HG02623 (cell line): Measurements from ENCODE around the gene DNAJC21.

Source experiments
- ATAC-seq: cut with Tn5 transposase; IDR thresholded peaks from one replicate; pipeline ENCODE4 v1.9.1; 2021; ENCODE audit warnings: moderate library complexity; ENCODE audit not compliant: unreplicated experiment

DNAJC21 gene

DNA sequence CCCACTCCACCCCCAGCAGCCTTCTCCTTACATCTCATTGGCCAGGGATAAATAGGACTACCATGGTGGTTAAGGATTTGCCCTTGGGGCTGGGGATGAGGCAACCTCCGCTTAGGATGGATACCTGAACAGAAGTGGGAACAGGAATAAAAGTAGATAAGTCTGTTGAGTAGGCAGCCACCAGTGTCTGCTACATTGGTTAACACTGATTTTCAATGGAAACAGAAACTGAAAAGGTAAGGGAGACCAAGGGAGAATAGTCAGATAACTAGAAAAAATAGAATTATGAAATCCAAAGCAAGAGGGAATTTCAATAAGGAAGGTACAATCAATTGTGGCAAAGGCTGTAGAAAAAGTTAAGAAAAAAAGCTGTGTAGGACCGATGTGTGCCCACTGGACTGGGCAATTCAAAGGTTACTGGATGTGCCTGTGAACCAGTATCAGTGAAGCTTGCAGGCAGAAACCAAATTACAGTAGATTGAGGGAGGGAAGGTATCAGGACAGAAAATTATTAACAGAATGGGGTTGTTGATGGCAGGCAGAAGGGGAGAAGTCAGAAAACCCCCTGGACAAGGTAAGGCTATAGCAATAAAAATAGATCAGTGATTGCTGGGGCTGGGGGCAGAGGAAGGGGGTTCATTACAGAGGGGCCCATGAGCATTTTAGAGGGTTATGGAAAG is 48.7 kb downstream of the DNAJC21 start:
- peak; percentile 83 for ATAC-seq

DNA sequence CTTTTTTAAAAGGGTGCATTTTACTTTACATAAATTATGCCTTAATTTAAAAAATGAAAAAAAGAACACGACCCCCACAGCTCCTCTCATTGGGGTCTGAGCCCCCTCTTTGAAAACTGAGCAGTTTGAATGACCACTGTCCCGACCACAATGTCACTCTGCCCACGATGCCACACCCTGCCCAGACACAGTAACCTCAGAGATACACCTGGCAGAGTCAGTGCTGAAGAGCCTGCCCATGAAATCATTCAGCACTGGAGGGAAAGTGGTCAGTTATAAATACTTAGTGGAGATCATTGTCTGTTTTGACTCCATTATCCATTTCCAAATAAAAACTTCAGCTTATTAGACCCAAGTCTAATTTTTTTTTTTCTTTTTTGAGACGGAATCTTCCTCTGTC is 49.3 kb downstream of the DNAJC21 start:
- no peak for ATAC-seq

DNA sequence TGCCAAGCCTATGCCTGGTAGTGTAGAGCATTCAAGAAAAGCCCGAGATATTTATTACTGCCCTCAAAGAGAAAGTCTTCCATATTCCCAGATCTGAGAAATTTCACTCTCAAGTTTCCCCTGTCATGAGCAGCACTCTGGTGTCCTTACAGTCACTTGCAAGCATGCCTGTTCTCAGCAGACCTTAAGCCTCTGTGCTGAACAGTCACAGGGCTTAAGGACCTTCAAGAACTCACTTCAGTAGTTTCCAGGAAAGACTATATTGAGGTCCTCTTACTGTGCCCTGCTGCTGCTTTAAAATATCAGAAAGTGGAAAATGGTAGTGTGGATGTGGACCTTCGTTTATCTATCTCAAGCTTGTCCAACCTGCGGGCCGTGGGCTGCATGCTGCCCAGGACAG is 53.5 kb downstream of the DNAJC21 start:
- ATAC-seq, result no peak

DNA sequence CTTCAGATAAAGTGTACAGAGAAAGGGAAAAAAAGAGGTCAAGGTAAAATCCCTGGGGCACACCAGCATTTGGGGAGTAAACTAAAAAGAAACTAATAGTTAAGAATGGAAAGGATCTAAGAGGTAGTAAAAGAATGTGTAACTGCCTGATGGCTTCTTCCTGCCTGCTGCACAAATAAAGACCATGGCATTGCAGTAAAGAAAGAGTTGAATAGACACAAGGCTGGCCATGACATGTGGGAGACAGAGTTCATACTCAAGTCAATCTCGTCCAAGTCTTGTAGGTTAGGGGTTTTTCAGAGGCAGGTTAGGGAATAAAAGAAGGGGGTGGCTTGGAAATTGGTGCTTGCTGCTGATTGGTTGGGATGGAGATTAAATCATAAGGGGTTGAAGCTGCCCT is 57.6 kb downstream of the DNAJC21 start:
- no peak for ATAC-seq

DNA sequence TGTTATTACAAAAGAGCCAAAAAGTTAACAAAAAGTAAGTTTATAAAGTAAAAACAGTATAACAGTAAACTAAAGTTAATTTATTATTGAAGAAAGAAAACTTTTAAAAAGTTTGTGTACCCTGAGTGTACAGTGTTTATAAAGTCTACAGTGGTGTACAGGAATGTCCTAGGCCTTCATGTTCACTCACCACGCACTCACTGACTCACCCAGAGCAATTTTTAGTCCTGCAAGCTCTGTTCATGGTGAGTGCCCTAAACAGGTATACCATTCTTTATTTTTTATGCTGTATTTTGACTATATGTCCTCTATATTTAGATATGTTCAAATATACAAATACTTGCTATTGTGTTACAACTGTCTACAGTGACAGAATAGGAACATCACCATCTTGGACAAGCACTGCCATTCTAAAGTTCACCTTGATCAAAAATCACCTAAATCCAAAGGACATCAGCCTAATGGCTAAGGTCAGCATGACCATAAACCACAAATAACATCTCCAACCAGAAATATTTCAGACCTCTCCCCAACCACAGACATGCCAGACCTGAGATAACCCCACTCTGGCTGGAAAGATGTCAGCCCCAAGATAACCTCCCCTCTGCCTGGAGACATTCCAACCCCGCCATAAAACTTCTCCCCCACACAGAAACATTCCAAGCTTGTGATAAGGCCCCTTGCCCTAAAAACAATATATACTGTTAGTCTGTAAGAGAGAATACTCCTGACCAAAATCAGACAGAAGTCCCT is 62.3 kb downstream of the DNAJC21 start:
- no peak for ATAC-seq

DNA sequence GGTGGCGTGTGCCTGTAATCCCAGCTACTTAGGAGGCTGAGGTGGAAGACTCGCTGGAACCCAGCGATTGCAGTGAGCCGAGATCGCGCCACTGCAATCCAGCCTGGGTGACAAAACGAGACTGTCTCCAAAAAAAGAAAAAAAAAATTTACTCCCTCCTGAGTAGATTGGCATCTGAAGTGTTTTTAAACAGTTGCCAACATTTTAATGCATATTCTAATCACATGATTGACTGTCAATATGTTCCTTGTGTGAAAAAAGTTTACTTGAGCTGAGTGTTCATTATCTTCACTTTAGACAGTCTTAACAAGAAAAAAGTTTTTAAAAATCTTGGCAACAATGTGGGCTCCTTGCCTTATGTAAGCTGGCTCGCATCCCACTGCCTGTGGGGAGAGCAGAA is 64.6 kb downstream of the DNAJC21 start:
- ATAC-seq, result no peak

DNA sequence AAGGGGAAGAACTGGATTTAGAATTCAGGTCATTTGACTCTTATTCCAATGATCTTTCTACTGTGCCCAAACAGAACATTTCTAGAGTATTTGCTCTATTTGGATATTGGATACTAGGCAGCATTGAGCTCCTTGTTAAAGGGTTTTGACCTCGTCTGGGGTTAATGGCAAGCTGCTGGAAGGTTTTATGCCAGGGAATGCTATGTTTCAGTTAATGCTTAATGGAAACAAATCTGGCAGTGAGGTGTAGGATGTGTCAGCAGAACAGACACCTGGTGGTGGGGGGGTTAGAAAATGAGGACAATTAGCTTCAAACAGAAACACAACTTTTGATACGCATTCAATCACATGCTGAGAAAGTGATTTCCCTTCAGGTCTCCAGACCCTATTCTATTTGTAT is 66.9 kb downstream of the DNAJC21 start:
- ATAC-seq, result no peak

DNA sequence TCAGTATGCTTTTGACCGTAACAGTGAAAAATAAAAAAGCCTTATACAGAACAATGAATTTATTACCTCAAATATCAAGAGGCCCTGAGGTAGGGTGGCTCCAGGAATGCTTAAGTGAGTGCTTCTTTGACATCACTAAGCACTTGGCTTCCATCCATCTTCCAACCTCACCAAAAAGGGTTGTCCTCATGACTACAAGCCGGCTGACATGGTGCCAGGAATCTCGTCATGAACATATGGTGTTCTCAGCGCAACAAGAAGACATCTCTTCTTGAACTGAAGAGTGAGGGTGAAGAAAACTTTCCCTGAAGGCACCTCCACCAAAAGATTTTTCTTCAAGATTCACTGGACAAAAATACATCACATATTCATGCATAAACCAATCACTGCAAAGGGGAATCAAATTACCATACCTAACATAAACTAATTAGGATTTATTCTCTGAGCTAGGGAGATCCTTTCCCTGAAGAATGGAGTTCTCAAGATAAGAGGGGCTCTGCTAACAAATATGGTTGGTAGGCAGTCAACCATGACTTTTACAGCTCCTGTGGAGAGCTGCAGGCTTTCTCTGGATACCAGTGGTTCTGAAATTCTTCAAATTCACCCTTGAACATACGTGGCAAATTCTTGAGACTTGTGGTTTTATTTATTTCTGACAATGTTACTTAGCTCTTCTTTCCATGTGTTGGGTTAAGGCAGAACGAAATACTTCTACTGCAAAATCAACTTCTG is 68.9 kb downstream of the DNAJC21 start:
- ATAC-seq, result no peak

DNA sequence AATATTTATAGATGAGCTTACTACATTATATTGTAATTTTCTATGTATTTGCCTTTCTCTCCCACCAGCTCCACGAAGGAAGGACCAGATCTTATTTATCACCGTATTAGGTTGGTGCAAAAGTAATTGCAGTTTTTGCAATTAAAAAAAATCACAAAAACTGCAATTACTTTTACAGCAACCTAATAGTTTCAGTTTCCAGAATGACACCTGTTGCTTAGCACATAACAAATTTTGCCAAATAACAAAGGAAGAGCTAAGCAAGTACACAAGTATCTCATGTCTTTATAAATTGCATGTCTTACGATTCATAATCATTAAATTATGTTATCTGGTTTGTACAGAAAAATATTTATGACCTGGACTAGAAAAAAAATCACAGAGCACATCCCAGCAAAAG is 72.5 kb downstream of the DNAJC21 start:
- no peak for ATAC-seq

DNA sequence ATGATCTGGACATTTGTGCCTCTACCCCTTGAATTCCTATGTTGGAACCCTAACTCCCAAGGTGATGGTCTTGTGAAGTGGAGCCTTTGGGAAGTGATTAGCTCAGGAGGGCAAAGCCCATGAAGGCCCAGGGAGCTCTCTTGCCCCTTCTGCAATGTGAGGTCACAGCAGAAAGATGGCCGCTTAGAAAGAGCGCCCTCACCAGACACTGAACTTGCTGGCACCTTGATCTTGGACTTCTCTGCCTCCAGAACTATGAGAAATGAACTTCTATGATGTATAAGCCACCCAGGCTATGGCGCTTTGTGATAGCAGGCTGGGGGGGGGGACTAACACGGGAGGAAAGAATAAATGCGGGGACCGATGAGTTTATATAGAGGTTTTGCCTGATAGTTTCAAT is 73.1 kb downstream of the DNAJC21 start:
- no peak for ATAC-seq

DNA sequence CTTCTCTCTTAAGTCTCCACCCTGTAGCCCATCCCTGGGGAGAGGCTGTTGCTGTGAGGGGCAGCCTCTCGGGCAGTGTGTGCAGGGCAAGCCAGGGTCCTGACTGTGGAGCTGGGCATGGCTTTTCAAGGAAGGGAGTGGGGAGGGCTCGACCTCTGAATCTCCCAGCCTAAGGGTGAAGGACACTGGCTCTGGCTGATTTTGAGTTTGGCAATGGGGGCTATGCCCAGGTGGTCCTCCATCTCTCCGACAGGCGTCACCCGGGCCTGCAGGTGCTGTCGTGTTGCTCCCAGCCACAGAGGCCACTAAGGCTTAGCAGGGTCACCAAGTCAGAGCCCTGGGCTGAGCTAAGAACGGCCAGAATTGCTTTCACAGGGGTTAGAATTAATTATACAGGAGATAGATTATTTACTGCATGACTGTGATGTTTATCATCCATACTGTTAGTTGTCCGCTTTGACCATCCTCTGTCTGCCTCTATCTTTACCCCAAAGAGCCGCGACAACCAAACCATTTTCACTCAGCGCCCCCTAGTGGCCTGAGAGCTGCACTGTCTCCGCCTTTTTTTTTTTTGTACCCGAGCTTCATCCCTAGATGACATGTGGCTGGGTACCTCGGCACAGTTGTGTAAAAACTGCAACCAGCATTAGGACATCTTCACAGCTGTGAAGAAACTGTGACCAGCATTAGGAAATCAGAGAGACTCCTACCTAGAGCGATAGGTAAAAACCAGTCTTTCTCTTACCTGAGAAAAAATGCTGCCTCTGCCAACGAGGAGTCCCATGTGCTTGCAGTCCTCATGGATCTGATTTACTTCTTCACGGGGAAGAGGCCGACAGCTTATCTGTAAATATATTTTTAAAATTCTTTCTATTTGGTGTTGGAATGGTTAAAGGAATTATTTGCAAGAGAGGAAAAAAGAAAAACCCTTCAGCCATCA is 73.9 kb downstream of the DNAJC21 start:
- ATAC-seq, result peak; percentile 62

DNA sequence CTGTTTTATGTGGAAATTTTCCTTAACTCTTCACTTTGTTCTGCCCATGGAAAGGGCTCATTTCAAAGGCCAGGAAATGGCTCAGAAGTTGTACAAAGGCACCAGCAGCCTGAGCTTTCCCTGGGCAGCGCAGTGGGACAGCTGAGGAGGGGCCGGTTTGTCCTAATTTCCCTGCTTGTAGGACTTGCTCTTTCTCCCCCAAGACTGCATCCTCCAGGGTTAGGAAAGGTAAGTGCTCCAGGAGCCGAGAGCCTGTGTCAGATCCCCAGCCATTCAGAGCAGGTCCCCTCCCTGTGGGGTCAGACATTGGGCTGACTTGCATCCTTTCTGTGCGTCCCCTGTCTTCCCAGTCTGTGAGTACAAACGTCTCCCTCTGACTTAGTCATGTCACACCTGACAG is 74.8 kb downstream of the DNAJC21 start:
- no peak for ATAC-seq

DNA sequence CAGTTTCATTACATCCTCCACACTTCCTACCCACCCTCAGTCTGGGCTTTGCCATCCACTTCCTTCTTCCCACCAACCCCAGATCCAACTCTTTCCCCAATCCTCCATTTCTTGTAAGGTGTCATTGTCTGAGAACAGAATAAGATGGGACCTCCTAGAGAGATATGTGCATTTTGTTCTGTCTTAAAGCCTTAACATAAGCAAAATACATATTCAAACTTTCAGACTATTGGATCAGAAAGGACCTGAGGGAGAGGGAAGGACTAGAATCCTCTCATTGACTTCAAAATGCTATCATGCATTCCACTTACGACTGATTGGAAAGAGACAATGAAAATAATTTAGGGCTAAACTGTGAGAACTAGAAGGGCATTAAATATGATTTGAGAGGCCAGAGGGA is 75.4 kb downstream of the DNAJC21 start:
- no peak for ATAC-seq
